BJ (cell line): ENCODE data around the gene KIF6. TPM values are rescaled to one million over a fixed set of nuclear protein-coding genes. Genes with fewer than 3 reads are reported as not detected.

Experiments used
- CTCF ChIA-PET: fragments of 350-600 bp; formaldehyde crosslinking; extraction: SDS; loops from one replicate; lab custom pipeline; 2021; ENCODE audit warnings: antibody characterized with exemption, inconsistent platforms; lab: Yijun Ruan, JAX
- POLR2A ChIA-PET: fragments of 300-600 bp; sonication (Branson Sonifier 250); formaldehyde crosslinking; extraction: SDS; loops from one replicate; lab custom pipeline; 2021; ENCODE audit warnings: antibody characterized with exemption; lab: Charles Lee
- DNase-seq: peaks from one replicate; pipeline ENCODE4 v3.0.0-alpha.2; 2011; ENCODE audit warnings: low read depth
- H3K27me3 ChIP-seq: 2 replicates; pipeline ENCODE4 v1.6.0; 2011; ENCODE audit warnings: low read length; ENCODE audit not compliant: control insufficient read depth, insufficient read depth
- H3K36me3 ChIP-seq: 2 replicates; pipeline ENCODE4 v1.5.1; 2011; ENCODE audit warnings: low read length; ENCODE audit not compliant: control insufficient read depth, insufficient read depth
- H3K4me3 ChIP-seq: 2 replicates; pipeline ENCODE4 v1.5.1; 2011; ENCODE audit warnings: low read depth, mild to moderate bottlenecking, control low read depth, low read length
- CTCF ChIP-seq: IDR thresholded peaks from 2 replicates; pipeline ENCODE4 v1.5.1; 2011; ENCODE audit warnings: low read depth, mild to moderate bottlenecking, control low read depth, inconsistent platforms, low read length, moderate library complexity; ENCODE audit not compliant: insufficient read depth
- polyA plus RNA-seq: library from polyadenylated mRNA; depleted of rRNA; stranded (reverse); fragments of >200 nt; gene quantifications from 2 replicates; pipeline ENCODE4 v1.2.3, GENCODE V29; 2011

KIF6 gene
- polyA plus RNA-seq, 1 experiment, result 0.56 TPM

- ChIA-PET CTCF (interaction anchor here (1.1 to 1.8 kb wide), 5 partner anchors 11 to 148 kb away, joined by 3 to 9 read pairs (median 5); no protein-coding TSS in a partner anchor), POLR2A (no interaction called here)
These were observed 273.4 kb downstream of the KIF6 start for GRCh38 chr6:39451831-39452230.

GRCh38 chr6:39449022-39449421 is 276.2 kb downstream of the KIF6 start:
- DNase-seq, result no peak
- ChIA-PET CTCF (interaction anchor here (1.1 kb wide), 1 partner anchor 9 kb away, joined by 3 read pairs; no protein-coding TSS in a partner anchor), POLR2A (no interaction called here)
- Histone ChIP-seq H3K4me3 (no peak overlapping the region), H3K36me3 (no peaks in the 10 kb centered on the region), H3K27me3 (no peaks in the 10 kb centered on the region)
- no peak for TF ChIP-seq CTCF

More at GRCh38 chr6:39451831-39452230, 273.4 kb downstream of the KIF6 start:
- Histone ChIP-seq H3K27me3 (no peaks in the 10 kb centered on the region), H3K36me3 (no peaks in the 10 kb centered on the region), H3K4me3 (no peak overlapping the region)
- peak; percentile 33 for TF ChIP-seq CTCF
- no peak for DNase-seq

GRCh38 chr6:39446909-39447308 is 278.3 kb downstream of the KIF6 start:
- POLR2A ChIA-PET, result no interaction called here
- CTCF ChIA-PET, result no interaction called here
- Histone ChIP-seq H3K4me3 (no peak overlapping the region), H3K27me3 (no peaks in the 10 kb centered on the region), H3K36me3 (no peaks in the 10 kb centered on the region)
- no peak for TF ChIP-seq CTCF
- DNase-seq, result no peak

- H3K36me3 ChIP-seq, result no peaks in the 10 kb centered on the region
- POLR2A ChIA-PET, result no interaction called here
- CTCF ChIA-PET, result interaction anchor here (0.6 kb wide), 1 partner anchor 1742 kb away, joined by 3 read pairs; no protein-coding TSS in a partner anchor
These were observed 279.5 kb downstream of the KIF6 start for GRCh38 chr6:39445667-39446066.

GRCh38 chr6:39444479-39445019 is 280.7 kb downstream of the KIF6 start:
- H3K27me3 ChIP-seq, result no peaks in the 10 kb centered on the region
- POLR2A ChIA-PET, result no interaction called here
- no peak for DNase-seq
- CTCF ChIA-PET, result no interaction called here
- no peak for TF ChIP-seq CTCF
- H3K4me3 ChIP-seq, result no peak overlapping the region
- no peaks in the 10 kb centered on the region for H3K36me3 ChIP-seq

More at GRCh38 chr6:39445667-39446066, 279.5 kb downstream of the KIF6 start:
- no peak for TF ChIP-seq CTCF
- Histone ChIP-seq H3K4me3 (no peak overlapping the region), H3K27me3 (no peaks in the 10 kb centered on the region)
- no peak for DNase-seq
